Measurements from ENCODE around the gene CPAMD8. TPM values are rescaled to one million over a fixed set of nuclear protein-coding genes. Genes with fewer than 3 reads are reported as not detected.

CPAMD8 gene
- total and polyA plus RNA-seq, 9 of the 15 experiments (the other 6 are each of a cell fraction or from before 2014, with no cell fraction given): 0.20 to 2.1 (median 1.3) TPM

DNA sequence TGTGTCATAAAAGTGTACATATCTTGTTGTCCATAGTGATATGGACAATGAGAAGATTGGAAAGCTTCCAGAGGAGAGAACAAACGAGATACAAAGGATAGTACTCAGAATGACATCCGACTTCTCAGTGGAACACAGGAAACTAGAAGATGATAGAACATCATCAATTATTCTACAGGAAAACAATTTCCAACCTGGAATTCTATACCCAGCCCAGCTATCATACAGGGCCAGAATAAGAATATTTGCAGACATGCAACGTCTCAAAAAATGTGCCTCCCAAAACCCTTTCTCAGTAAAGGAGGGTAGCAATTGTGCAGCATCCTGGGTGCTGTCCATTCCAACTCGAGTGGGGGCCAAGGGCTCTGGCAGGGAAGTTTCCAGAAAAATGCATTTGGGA lies 113.8 kb downstream of the CPAMD8 start:
- Histone ChIP-seq H3K4me1 (replicated peaks in 1 of 2; ENCODE audit: control insufficient read depth in 2 of 2, insufficient read depth in 2 of 2, low read length in 2 of 2) (peaks cover 0 to 4% of the 10 kb centered on the region in 2 experiments; a peak in 2 of 5 replicates), H3K27me3 (ENCODE audit: control insufficient read depth in 2 of 2, insufficient read depth in 2 of 2, low read length in 2 of 2) (peaks cover 4 to 26% of the 10 kb centered on the region in 2 experiments; a peak in 4 of 5 replicates), H3K9me3 (replicated peaks; ENCODE audit: control insufficient read depth, insufficient read depth, low read depth, low read length) (peaks cover 10% of the 10 kb centered on the region), H3K27ac (ENCODE audit: extremely low read depth, low read depth, low read length) (no peak overlapping the region), H4K20me1 (replicated peaks; ENCODE audit: control insufficient read depth, insufficient read depth, low read length) (no peaks in the 10 kb centered on the region), H3K9ac (ENCODE audit: insufficient read depth in 1 of 2, low read depth in 2 of 2, low read length in 2 of 2) (no peak overlapping the region), H3K79me2 (ENCODE audit: control insufficient read depth, insufficient read depth, low read length) (no peaks in the 10 kb centered on the region), H2AFZ (ENCODE audit: low read depth, low read length) (no peak overlapping the region), H3K4me3 (no peak overlapping the region), H3K4me2 (ENCODE audit: insufficient read depth, low read length) (no peak overlapping the region), H3K36me3 (ENCODE audit: control insufficient read depth, insufficient read depth, low read length) (no peaks in the 10 kb centered on the region), H3K9me1 (ENCODE audit: control insufficient read depth, insufficient read depth, low read length) (no peaks in the 10 kb centered on the region)
- no TSS peak for BruUV-seq (replicated peaks)
- ATAC-seq: no peak
- TF ChIP-seq C11orf30 (IDR thresholded peaks at IDR 0.05; ENCODE audit: low read depth) (no peak), ZFP1 (CRISPR knock-in tag; IDR thresholded peaks at IDR 0.05) (peak; percentile 82), NFXL1 (CRISPR knock-in tag; IDR thresholded peaks at IDR 0.05) (no peak), TRIM28 (IDR thresholded peaks at IDR 0.05) (peak; percentile 44; the same call in 1 of the 2 replicates)
- TF ChIP-seq, protein P1, sequence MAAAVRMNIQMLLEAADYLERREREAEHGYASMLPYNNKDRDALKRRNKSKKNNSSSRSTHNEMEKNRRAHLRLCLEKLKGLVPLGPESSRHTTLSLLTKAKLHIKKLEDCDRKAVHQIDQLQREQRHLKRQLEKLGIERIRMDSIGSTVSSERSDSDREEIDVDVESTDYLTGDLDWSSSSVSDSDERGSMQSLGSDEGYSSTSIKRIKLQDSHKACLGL (CRISPR knock-in tag; IDR thresholded peaks at IDR 0.05; ENCODE audit: borderline replicate concordance, poor library complexity, severe bottlenecking): no peak
- WGBS (ENCODE audit: insufficient coverage, low coverage, missing lambda C conversion rate): 0% methylated on average over 4 of the region's 4 CpGs
- no peak for DNase-seq (ENCODE audit: extremely low read depth in 1 of 4, low spot score in 3 of 4)
- no peak for FAIRE-seq
- ChIA-PET POLR2A (no interaction called here), CTCF (ENCODE audit: low intra/inter-chr PET ratio) (no interaction called here)
- in situ Hi-C loops (cut with MboI): no loop called here
- intact Hi-C loops (cut with micrococcal nuclease): no loop called here

DNA sequence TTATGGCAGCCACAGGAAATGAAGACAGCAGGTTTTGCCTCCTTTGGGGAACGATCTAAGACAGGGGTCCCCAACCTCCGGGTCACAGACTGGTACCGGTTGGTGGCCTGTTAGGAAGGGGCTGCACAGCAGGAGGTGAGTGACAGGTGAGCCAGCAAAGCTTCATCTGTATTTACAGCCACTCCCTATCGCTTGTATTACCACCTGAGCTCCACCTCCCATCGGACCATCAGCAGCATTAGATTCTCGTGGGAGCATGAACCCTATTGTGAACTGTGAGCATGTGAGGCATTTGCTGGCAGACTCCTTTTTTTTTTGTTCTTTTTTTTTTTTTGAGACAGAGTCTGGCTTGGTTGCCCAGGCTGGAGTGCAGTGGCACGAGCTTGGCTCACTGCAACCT lies 115.6 kb downstream of the CPAMD8 start:
- Histone ChIP-seq H3K79me2 (ENCODE audit: control insufficient read depth, insufficient read depth, low read length) (no peaks in the 10 kb centered on the region), H3K27ac (ENCODE audit: extremely low read depth, low read depth, low read length) (no peak overlapping the region), H3K9me3 (replicated peaks; ENCODE audit: control insufficient read depth, insufficient read depth, low read depth, low read length) (peaks cover 10% of the 10 kb centered on the region), H3K4me1 (replicated peaks in 1 of 2; ENCODE audit: control insufficient read depth in 2 of 2, insufficient read depth in 2 of 2, low read length in 2 of 2) (peaks cover 0 to 8% of the 10 kb centered on the region in 2 experiments; a peak in 2 of 5 replicates), H3K9me1 (ENCODE audit: control insufficient read depth, insufficient read depth, low read length) (no peaks in the 10 kb centered on the region), H4K20me1 (replicated peaks; ENCODE audit: control insufficient read depth, insufficient read depth, low read length) (no peaks in the 10 kb centered on the region), H3K36me3 (ENCODE audit: control insufficient read depth, insufficient read depth, low read length) (no peaks in the 10 kb centered on the region), H3K9ac (ENCODE audit: insufficient read depth in 1 of 2, low read depth in 2 of 2, low read length in 2 of 2) (no peak overlapping the region), H2AFZ (ENCODE audit: low read depth, low read length) (no peak overlapping the region), H3K27me3 (ENCODE audit: control insufficient read depth in 2 of 2, insufficient read depth in 2 of 2, low read length in 2 of 2) (peaks cover 0 to 17% of the 10 kb centered on the region in 2 experiments; a peak in 3 of 5 replicates), H3K4me2 (ENCODE audit: insufficient read depth, low read length) (no peak overlapping the region), H3K4me3 (no peak overlapping the region)
- TF ChIP-seq HNRNPH1 (optimal IDR thresholded peaks at IDR 0.05; ENCODE audit: low read depth, low read length) (no peak), ZNF146 (CRISPR knock-in tag; IDR thresholded peaks at IDR 0.05; ENCODE audit: unreplicated experiment) (no peak), TSC22D4 (tag; IDR thresholded peaks at IDR 0.05) (no peak), IFI16 (CRISPR knock-in tag; IDR thresholded peaks at IDR 0.05) (no peak), ZNF668 (CRISPR knock-in tag; IDR thresholded peaks at IDR 0.05) (no peak)
- TF ChIP-seq, protein P2, sequence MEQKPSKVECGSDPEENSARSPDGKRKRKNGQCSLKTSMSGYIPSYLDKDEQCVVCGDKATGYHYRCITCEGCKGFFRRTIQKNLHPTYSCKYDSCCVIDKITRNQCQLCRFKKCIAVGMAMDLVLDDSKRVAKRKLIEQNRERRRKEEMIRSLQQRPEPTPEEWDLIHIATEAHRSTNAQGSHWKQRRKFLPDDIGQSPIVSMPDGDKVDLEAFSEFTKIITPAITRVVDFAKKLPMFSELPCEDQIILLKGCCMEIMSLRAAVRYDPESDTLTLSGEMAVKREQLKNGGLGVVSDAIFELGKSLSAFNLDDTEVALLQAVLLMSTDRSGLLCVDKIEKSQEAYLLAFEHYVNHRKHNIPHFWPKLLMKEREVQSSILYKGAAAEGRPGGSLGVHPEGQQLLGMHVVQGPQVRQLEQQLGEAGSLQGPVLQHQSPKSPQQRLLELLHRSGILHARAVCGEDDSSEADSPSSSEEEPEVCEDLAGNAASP (IDR thresholded peaks at IDR 0.05): no peak
- TF ChIP-seq, protein P1 (CRISPR knock-in tag; IDR thresholded peaks at IDR 0.05; ENCODE audit: borderline replicate concordance, poor library complexity, severe bottlenecking): no peak
- FAIRE-seq (no peak), DNase-seq (ENCODE audit: extremely low read depth in 1 of 4, low spot score in 3 of 4) (no peak), ATAC-seq (no peak)
- intact Hi-C loops (cut with micrococcal nuclease) (no loop called here), in situ Hi-C loops (cut with MboI) (no loop called here)
- no TSS peak for BruUV-seq (replicated peaks)
- POLR2A ChIA-PET: interaction anchor here (0.5 to 0.9 kb wide), 3 partner anchors 16 to 600 kb away, joined by 3 to 4 read pairs (median 3); partner anchors contain the start of gene PGLS
- WGBS (ENCODE audit: insufficient coverage, low coverage, missing lambda C conversion rate): 0% methylated on average over 7 of the region's 7 CpGs
- CTCF ChIA-PET (ENCODE audit: low intra/inter-chr PET ratio): no interaction called here
